ENCODE data around the gene SERGEF.

- TF ChIP-seq EZH2 (optimal IDR thresholded peaks at IDR 0.05; ENCODE audit: low read depth, low read length) (no peak), CTCF (IDR thresholded peaks at IDR 0.05; ENCODE audit: low read length) (no peak), EZH2phosphoT487 (IDR thresholded peaks at IDR 0.05; ENCODE audit: low read length) (no peak)
Observed at GRCh38 chr11:17743808-17744119, 269.1 kb downstream of the SERGEF start.
